Measurements from ENCODE around the gene PPP1R12C. TPM values are rescaled to one million over a fixed set of nuclear protein-coding genes. Genes with fewer than 3 reads are reported as not detected.

PPP1R12C gene
- total and polyA plus RNA-seq, 10 of the 15 experiments (the other 5 are each of a cell fraction or from before 2014, with no cell fraction given): 1.4 to 84.7 (median 20.5) TPM

DNA sequence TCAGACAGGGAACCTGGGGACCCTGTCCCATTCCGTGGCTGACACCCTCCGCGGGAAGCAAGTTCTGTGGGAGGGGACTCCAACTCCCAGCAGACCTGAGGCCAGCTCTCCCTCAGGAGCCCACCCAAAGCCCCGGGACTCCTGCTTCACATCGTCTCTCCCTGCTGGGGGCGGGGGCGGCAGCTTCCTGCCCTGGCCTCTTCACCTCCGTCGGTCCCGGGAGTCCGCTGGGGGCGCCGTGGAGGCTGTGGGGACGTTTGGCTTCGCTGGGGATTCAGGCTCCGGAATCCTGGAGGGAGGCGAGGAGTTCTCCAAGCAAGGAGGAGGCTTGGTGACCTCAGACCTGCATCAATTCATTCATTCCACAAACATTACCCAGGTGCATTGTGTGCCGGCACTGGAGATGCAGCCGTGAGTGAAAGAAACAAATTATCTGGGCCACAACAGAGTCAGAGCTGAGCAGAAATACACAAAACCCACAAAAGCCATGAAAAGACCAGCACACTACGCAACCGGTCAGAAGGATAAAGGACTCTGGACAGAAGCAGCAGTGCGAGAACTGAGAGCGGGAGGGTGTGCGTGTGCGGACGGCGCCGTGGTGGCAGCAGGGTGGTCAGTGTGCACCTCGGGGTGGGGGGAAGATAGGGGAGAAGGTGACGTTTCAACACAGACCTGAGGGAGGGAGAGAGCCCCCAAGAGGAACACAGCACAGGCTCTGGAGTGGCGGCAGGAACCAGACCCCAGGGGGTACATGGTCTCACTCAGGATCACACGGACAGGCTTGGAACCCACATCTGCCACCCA is 22.8 kb downstream of the PPP1R12C start:
- H3K27me3 ChIP-seq (replicated peaks in 1 of 2; ENCODE audit: control insufficient read depth in 2 of 2, insufficient read depth in 2 of 2, low read length in 1 of 2): no peaks in the 10 kb centered on the region
- BruUV-seq (replicated peaks): no TSS peak
- H3K4me3 ChIP-seq: no peak overlapping the region
- ChIA-PET CTCF (no interaction called here), RAD21 (ENCODE audit: unreplicated experiment) (no interaction called here), SMC1A (ENCODE audit: uncharacterized antibody, unreplicated experiment) (no interaction called here), POLR2A (no interaction called here)
- in situ Hi-C loops (cut with MboI) (no loop called here), intact Hi-C loops (cut with micrococcal nuclease; ENCODE audit: unreplicated experiment) (no loop called here)
- H3K9ac ChIP-seq (ENCODE audit: control insufficient read depth, insufficient read depth, low read length): no peak overlapping the region
- H2AFZ ChIP-seq (ENCODE audit: control insufficient read depth, low read depth, low read length): no peak overlapping the region
- FAIRE-seq (no peak), DNase-seq (ENCODE audit: low read depth, low spot score) (no peak), ATAC-seq (no peak)
- no peaks in the 10 kb centered on the region for H3K4me1 ChIP-seq (ENCODE audit: control insufficient read depth, insufficient read depth, low read length)
- H4K20me1 ChIP-seq (ENCODE audit: control insufficient read depth, insufficient read depth): no peaks in the 10 kb centered on the region
- H3K9me3 ChIP-seq (replicated peaks; ENCODE audit: control insufficient read depth, insufficient read depth, low read length): no peaks in the 10 kb centered on the region
- TF ChIP-seq PKNOX1 (IDR thresholded peaks at IDR 0.05) (no peak), BACH1 (IDR thresholded peaks at IDR 0.05; ENCODE audit: borderline replicate concordance) (no peak), HDAC2 (IDR thresholded peaks at IDR 0.05) (no peak), SRF (IDR thresholded peaks at IDR 0.05; ENCODE audit: low read depth in 2 of 2, low read length in 2 of 2) (no peak), CHD2 (IDR thresholded peaks at IDR 0.05; ENCODE audit: borderline replicate concordance, low read depth, low read length) (no peak), RCOR1 (conservative IDR thresholded peaks at IDR 0.05; ENCODE audit: low read depth, low read length) (no peak), SREBF1 (IDR thresholded peaks at IDR 0.05; ENCODE audit: low read length) (no peak), MYB (IDR thresholded peaks at IDR 0.05; ENCODE audit: borderline replicate concordance, low read depth, low read length) (no peak)
- TF ChIP-seq, protein P1, sequence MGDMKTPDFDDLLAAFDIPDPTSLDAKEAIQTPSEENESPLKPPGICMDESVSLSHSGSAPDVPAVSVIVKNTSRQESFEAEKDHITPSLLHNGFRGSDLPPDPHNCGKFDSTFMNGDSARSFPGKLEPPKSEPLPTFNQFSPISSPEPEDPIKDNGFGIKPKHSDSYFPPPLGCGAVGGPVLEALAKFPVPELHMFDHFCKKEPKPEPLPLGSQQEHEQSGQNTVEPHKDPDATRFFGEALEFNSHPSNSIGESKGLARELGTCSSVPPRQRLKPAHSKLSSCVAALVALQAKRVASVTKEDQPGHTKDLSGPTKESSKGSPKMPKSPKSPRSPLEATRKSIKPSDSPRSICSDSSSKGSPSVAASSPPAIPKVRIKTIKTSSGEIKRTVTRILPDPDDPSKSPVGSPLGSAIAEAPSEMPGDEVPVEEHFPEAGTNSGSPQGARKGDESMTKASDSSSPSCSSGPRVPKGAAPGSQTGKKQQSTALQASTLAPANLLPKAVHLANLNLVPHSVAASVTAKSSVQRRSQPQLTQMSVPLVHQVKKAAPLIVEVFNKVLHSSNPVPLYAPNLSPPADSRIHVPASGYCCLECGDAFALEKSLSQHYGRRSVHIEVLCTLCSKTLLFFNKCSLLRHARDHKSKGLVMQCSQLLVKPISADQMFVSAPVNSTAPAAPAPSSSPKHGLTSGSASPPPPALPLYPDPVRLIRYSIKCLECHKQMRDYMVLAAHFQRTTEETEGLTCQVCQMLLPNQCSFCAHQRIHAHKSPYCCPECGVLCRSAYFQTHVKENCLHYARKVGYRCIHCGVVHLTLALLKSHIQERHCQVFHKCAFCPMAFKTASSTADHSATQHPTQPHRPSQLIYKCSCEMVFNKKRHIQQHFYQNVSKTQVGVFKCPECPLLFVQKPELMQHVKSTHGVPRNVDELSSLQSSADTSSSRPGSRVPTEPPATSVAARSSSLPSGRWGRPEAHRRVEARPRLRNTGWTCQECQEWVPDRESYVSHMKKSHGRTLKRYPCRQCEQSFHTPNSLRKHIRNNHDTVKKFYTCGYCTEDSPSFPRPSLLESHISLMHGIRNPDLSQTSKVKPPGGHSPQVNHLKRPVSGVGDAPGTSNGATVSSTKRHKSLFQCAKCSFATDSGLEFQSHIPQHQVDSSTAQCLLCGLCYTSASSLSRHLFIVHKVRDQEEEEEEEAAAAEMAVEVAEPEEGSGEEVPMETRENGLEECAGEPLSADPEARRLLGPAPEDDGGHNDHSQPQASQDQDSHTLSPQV (IDR thresholded peaks at IDR 0.05): no peak
- H3K36me3 ChIP-seq (ENCODE audit: control insufficient read depth in 2 of 2, insufficient read depth in 2 of 2, low read length in 1 of 2): peaks cover 0 to 2% of the 10 kb centered on the region in 2 experiments; a peak in 2 of 4 replicates
- 89% methylated on average over 30 of the region's 32 CpGs for WGBS (ENCODE audit: insufficient coverage, insufficient replicate concordance, low lambda C conversion rate, missing lambda C conversion rate)
- no peaks in the 10 kb centered on the region for H3K79me2 ChIP-seq (ENCODE audit: control insufficient read depth, insufficient read depth, low read length)
- H3K27ac ChIP-seq (ENCODE audit: control insufficient read depth, insufficient read depth): no peak overlapping the region
- H3K4me2 ChIP-seq (ENCODE audit: control insufficient read depth, insufficient read depth): no peak overlapping the region
